LNCaP clone FGC (cell line): Measurements from ENCODE around the gene SNX10.

ENCODE experiments used
- DNase-seq: peaks from one replicate; pipeline ENCODE4 v3.0.0-alpha.2; 2011; ENCODE audit warnings: low read depth
- H3K4me3 ChIP-seq: 2 replicates; pipeline ENCODE4 v1.5.1; 2011; ENCODE audit warnings: mild to moderate bottlenecking, low read depth, low read length, control low read depth
- CTCF ChIP-seq: IDR thresholded peaks from 2 replicates; pipeline ENCODE4 v1.5.1; 2012; ENCODE audit warnings: mild to moderate bottlenecking; ENCODE audit not compliant: control insufficient read depth, insufficient read depth; ENCODE audit errors: extremely low read depth

The SNX10 gene

GRCh38 chr7:26308551-26308950 is 16.9 kb downstream of the SNX10 start:
- no peak for DNase-seq
- no peak for TF ChIP-seq CTCF
- no peak overlapping the region for H3K4me3 ChIP-seq

GRCh38 chr7:26309089-26309488 is 17.4 kb downstream of the SNX10 start:
- TF ChIP-seq CTCF, result no peak
- DNase-seq, result no peak
- no peak overlapping the region for H3K4me3 ChIP-seq

- no peak for TF ChIP-seq CTCF
- H3K4me3 ChIP-seq, result no peak overlapping the region
- no peak for DNase-seq
Observed at GRCh38 chr7:26311798-26312197, 20.1 kb downstream of the SNX10 start.

- TF ChIP-seq CTCF, result no peak
- no peak overlapping the region for H3K4me3 ChIP-seq
- no peak for DNase-seq
Observed at GRCh38 chr7:26317211-26317610, 25.5 kb downstream of the SNX10 start.

- no peak for DNase-seq
Observed at GRCh38 chr7:26318921-26319320, 27.3 kb downstream of the SNX10 start.

GRCh38 chr7:26319636-26320035 is 28.0 kb downstream of the SNX10 start:
- no peak for TF ChIP-seq CTCF
- H3K4me3 ChIP-seq, result no peak overlapping the region
- no peak for DNase-seq

More at GRCh38 chr7:26318921-26319320, 27.3 kb downstream of the SNX10 start:
- H3K4me3 ChIP-seq, result no peak overlapping the region
- no peak for TF ChIP-seq CTCF

- H3K4me3 ChIP-seq, result no peak overlapping the region
- no peak for TF ChIP-seq CTCF
- DNase-seq, result no peak
Observed at GRCh38 chr7:26320878-26321277, 29.2 kb downstream of the SNX10 start.
